ENCODE measurements around the gene CACNA1S.
A peak's percentile ranks its signal among the peaks of the same experiment; 100 is the strongest.

The CACNA1S gene

GRCh38 chr1:201126463-201126831, 14.2 kb upstream of the CACNA1S start:
- no peak overlapping the region for H3K23ac ChIP-seq (ENCODE audit: low read depth, low read length, poor library complexity)
- no peak overlapping the region for H3K18ac ChIP-seq (ENCODE audit: low read length)
- H3K4me1 ChIP-seq (ENCODE audit: control insufficient read depth in 2 of 2, insufficient read depth in 1 of 2, low read depth in 1 of 2, low read length in 2 of 2) = peaks cover 0 to 6% of the 10 kb centered on the region in 2 donors
- H3K27ac ChIP-seq (replicated peaks; ENCODE audit: low read length) = no peak overlapping the region
- DNase-seq (ENCODE audit: low spot score) = no peak
- H3K9me3 ChIP-seq (replicated peaks in 1 of 2; ENCODE audit: control insufficient read depth in 2 of 2, insufficient read depth in 1 of 2, low read depth in 1 of 2, low read length in 2 of 2) = no peaks in the 10 kb centered on the region
- H2AK5ac ChIP-seq (ENCODE audit: low read depth, low read length) = no peak overlapping the region
- H3K14ac ChIP-seq (ENCODE audit: low read length) = no peak overlapping the region
- H3K4ac ChIP-seq (ENCODE audit: low read length) = no peak overlapping the region
- H3K4me2 ChIP-seq (ENCODE audit: insufficient read depth, low read length, poor library complexity, severe bottlenecking) = no peak overlapping the region
- no peak overlapping the region for H3K9ac ChIP-seq (ENCODE audit: low read depth, low read length, poor library complexity)
- H3K36me3 ChIP-seq (replicated peaks in 1 of 2; ENCODE audit: control insufficient read depth in 2 of 2, insufficient read depth in 2 of 2, low read length in 2 of 2) = no peaks in the 10 kb centered on the region
- no peak overlapping the region for H4K91ac ChIP-seq (ENCODE audit: low read depth, low read length, poor library complexity)
- H3K4me3 ChIP-seq (ENCODE audit: low read length in 2 of 2) = peak overlapping the region in 1 of 2 donors; percentile 53
- H2AFZ ChIP-seq (ENCODE audit: low read length) = no peak overlapping the region
- no peaks in the 10 kb centered on the region for H3K79me1 ChIP-seq (ENCODE audit: low read depth, low read length)
- WGBS, 2 donors (ENCODE audit: extremely low coverage in 2 of 2, insufficient read length in 2 of 2, insufficient replicate concordance in 1 of 2) = no CpG with 5 or more reads among the region's 3 CpGs
- peaks cover 0 to 47% (median 0%) of the 10 kb centered on the region in 3 experiments for H3K27me3 ChIP-seq (ENCODE audit: control insufficient read depth in 3 of 3, insufficient read depth in 3 of 3, low read depth in 1 of 3, low read length in 3 of 3)
- H2BK5ac ChIP-seq (ENCODE audit: low read length) = no peak overlapping the region
- no peak overlapping the region for H2BK12ac ChIP-seq (ENCODE audit: low read length)
- no peak overlapping the region for H2BK120ac ChIP-seq (ENCODE audit: low read depth, low read length)
- H2BK15ac ChIP-seq (ENCODE audit: low read length) = no peak overlapping the region
- H4K8ac ChIP-seq (ENCODE audit: low read depth, low read length) = no peak overlapping the region

- Histone ChIP-seq H3K14ac (ENCODE audit: low read length) (no peak overlapping the region), H3K4me2 (ENCODE audit: insufficient read depth, low read length, poor library complexity, severe bottlenecking) (no peak overlapping the region), H3K18ac (ENCODE audit: low read length) (no peak overlapping the region), H2BK5ac (ENCODE audit: low read length) (no peak overlapping the region), H3K4me3 (ENCODE audit: low read length in 2 of 2) (peak overlapping the region in 1 of 2 donors; percentile 56), H3K27me3 (ENCODE audit: control insufficient read depth in 3 of 3, insufficient read depth in 3 of 3, low read depth in 1 of 3, low read length in 3 of 3) (peaks cover 0 to 48% (median 0%) of the 10 kb centered on the region in 3 experiments), H4K8ac (ENCODE audit: low read depth, low read length) (no peak overlapping the region), H3K9ac (ENCODE audit: low read depth, low read length, poor library complexity) (no peak overlapping the region), H3K4me1 (ENCODE audit: control insufficient read depth in 2 of 2, insufficient read depth in 1 of 2, low read depth in 1 of 2, low read length in 2 of 2) (peaks cover 0 to 6% of the 10 kb centered on the region in 2 donors), H3K9me3 (replicated peaks in 1 of 2; ENCODE audit: control insufficient read depth in 2 of 2, insufficient read depth in 1 of 2, low read depth in 1 of 2, low read length in 2 of 2) (no peaks in the 10 kb centered on the region), H3K36me3 (replicated peaks in 1 of 2; ENCODE audit: control insufficient read depth in 2 of 2, insufficient read depth in 2 of 2, low read length in 2 of 2) (no peaks in the 10 kb centered on the region), H2AK5ac (ENCODE audit: low read depth, low read length) (no peak overlapping the region), H3K79me1 (ENCODE audit: low read depth, low read length) (no peaks in the 10 kb centered on the region), H2AFZ (ENCODE audit: low read length) (no peak overlapping the region), H4K91ac (ENCODE audit: low read depth, low read length, poor library complexity) (no peak overlapping the region), H3K4ac (ENCODE audit: low read length) (no peak overlapping the region), H2BK120ac (ENCODE audit: low read depth, low read length) (no peak overlapping the region), H2BK12ac (ENCODE audit: low read length) (no peak overlapping the region), H3K27ac (replicated peaks; ENCODE audit: low read length) (no peak overlapping the region), H2BK15ac (ENCODE audit: low read length) (no peak overlapping the region), H3K23ac (ENCODE audit: low read depth, low read length, poor library complexity) (no peak overlapping the region)
- no peak for DNase-seq (ENCODE audit: low spot score)
- WGBS, 2 donors (ENCODE audit: extremely low coverage in 2 of 2, insufficient read length in 2 of 2, insufficient replicate concordance in 1 of 2) = no CpG with 5 or more reads among the region's 7 CpGs
These were observed 13.6 kb upstream of the CACNA1S start for GRCh38 chr1:201125800-201126199.

- H2BK15ac ChIP-seq (ENCODE audit: low read length) = no peak overlapping the region
- no peak overlapping the region for H4K8ac ChIP-seq (ENCODE audit: low read depth, low read length)
- H3K4me1 ChIP-seq (ENCODE audit: control insufficient read depth in 2 of 2, insufficient read depth in 1 of 2, low read depth in 1 of 2, low read length in 2 of 2) = peaks cover under 1 to 6% of the 10 kb centered on the region in 2 donors
- no CpG with 5 or more reads among the region's 9 CpGs for WGBS, 2 donors (ENCODE audit: extremely low coverage in 2 of 2, insufficient read length in 2 of 2, insufficient replicate concordance in 1 of 2)
- H2AK5ac ChIP-seq (ENCODE audit: low read depth, low read length) = no peak overlapping the region
- no peak for DNase-seq (ENCODE audit: low spot score)
- peaks cover 0 to 56% (median 0%) of the 10 kb centered on the region in 3 experiments for H3K27me3 ChIP-seq (ENCODE audit: control insufficient read depth in 3 of 3, insufficient read depth in 3 of 3, low read depth in 1 of 3, low read length in 3 of 3)
- no peak overlapping the region for H3K18ac ChIP-seq (ENCODE audit: low read length)
- no peak overlapping the region for H4K91ac ChIP-seq (ENCODE audit: low read depth, low read length, poor library complexity)
- H3K14ac ChIP-seq (ENCODE audit: low read length) = no peak overlapping the region
- H3K4me3 ChIP-seq (ENCODE audit: low read length in 2 of 2) = no peak overlapping the region
- no peak overlapping the region for H3K9ac ChIP-seq (ENCODE audit: low read depth, low read length, poor library complexity)
- H3K36me3 ChIP-seq (replicated peaks in 1 of 2; ENCODE audit: control insufficient read depth in 2 of 2, insufficient read depth in 2 of 2, low read length in 2 of 2) = no peaks in the 10 kb centered on the region
- H3K27ac ChIP-seq (replicated peaks; ENCODE audit: low read length) = no peak overlapping the region
- no peak overlapping the region for H3K4me2 ChIP-seq (ENCODE audit: insufficient read depth, low read length, poor library complexity, severe bottlenecking)
- H3K79me1 ChIP-seq (ENCODE audit: low read depth, low read length) = no peaks in the 10 kb centered on the region
- no peak overlapping the region for H3K4ac ChIP-seq (ENCODE audit: low read length)
- H2BK12ac ChIP-seq (ENCODE audit: low read length) = no peak overlapping the region
- H2BK5ac ChIP-seq (ENCODE audit: low read length) = no peak overlapping the region
- no peak overlapping the region for H2AFZ ChIP-seq (ENCODE audit: low read length)
- H3K23ac ChIP-seq (ENCODE audit: low read depth, low read length, poor library complexity) = no peak overlapping the region
- H2BK120ac ChIP-seq (ENCODE audit: low read depth, low read length) = no peak overlapping the region
- no peaks in the 10 kb centered on the region for H3K9me3 ChIP-seq (replicated peaks in 1 of 2; ENCODE audit: control insufficient read depth in 2 of 2, insufficient read depth in 1 of 2, low read depth in 1 of 2, low read length in 2 of 2)
These were observed 12.8 kb upstream of the CACNA1S start for GRCh38 chr1:201125019-201125418.

- H3K4ac ChIP-seq (ENCODE audit: low read length) = no peak overlapping the region
- H3K9ac ChIP-seq (ENCODE audit: low read depth, low read length, poor library complexity) = no peak overlapping the region
- H3K4me2 ChIP-seq (ENCODE audit: insufficient read depth, low read length, poor library complexity, severe bottlenecking) = no peak overlapping the region
- H3K9me3 ChIP-seq (replicated peaks in 1 of 2; ENCODE audit: control insufficient read depth in 2 of 2, insufficient read depth in 1 of 2, low read depth in 1 of 2, low read length in 2 of 2) = no peaks in the 10 kb centered on the region
- H4K8ac ChIP-seq (ENCODE audit: low read depth, low read length) = no peak overlapping the region
- peaks cover 0 to 60% (median 0%) of the 10 kb centered on the region in 3 experiments for H3K27me3 ChIP-seq (ENCODE audit: control insufficient read depth in 3 of 3, insufficient read depth in 3 of 3, low read depth in 1 of 3, low read length in 3 of 3)
- no peak overlapping the region for H3K18ac ChIP-seq (ENCODE audit: low read length)
- H2BK120ac ChIP-seq (ENCODE audit: low read depth, low read length) = no peak overlapping the region
- peak overlapping the region; percentile 77 for H3K14ac ChIP-seq (ENCODE audit: low read length)
- no peaks in the 10 kb centered on the region for H3K79me1 ChIP-seq (ENCODE audit: low read depth, low read length)
- no peak overlapping the region for H2BK5ac ChIP-seq (ENCODE audit: low read length)
- no peak overlapping the region for H2BK15ac ChIP-seq (ENCODE audit: low read length)
- no peak overlapping the region for H2AFZ ChIP-seq (ENCODE audit: low read length)
- DNase-seq (ENCODE audit: low spot score) = no peak
- H3K36me3 ChIP-seq (replicated peaks in 1 of 2; ENCODE audit: control insufficient read depth in 2 of 2, insufficient read depth in 2 of 2, low read length in 2 of 2) = no peaks in the 10 kb centered on the region
- no peak overlapping the region for H4K91ac ChIP-seq (ENCODE audit: low read depth, low read length, poor library complexity)
- H3K4me1 ChIP-seq (ENCODE audit: control insufficient read depth in 2 of 2, insufficient read depth in 1 of 2, low read depth in 1 of 2, low read length in 2 of 2) = peaks cover 4 to 6% of the 10 kb centered on the region in 2 donors
- no peak overlapping the region for H3K23ac ChIP-seq (ENCODE audit: low read depth, low read length, poor library complexity)
- H3K27ac ChIP-seq (replicated peaks; ENCODE audit: low read length) = no peak overlapping the region
- no CpG with 5 or more reads among the region's 1 CpG for WGBS, 2 donors (ENCODE audit: extremely low coverage in 2 of 2, insufficient read length in 2 of 2, insufficient replicate concordance in 1 of 2)
- no peak overlapping the region for H3K4me3 ChIP-seq (ENCODE audit: low read length in 2 of 2)
- H2AK5ac ChIP-seq (ENCODE audit: low read depth, low read length) = no peak overlapping the region
- H2BK12ac ChIP-seq (ENCODE audit: low read length) = no peak overlapping the region
These were observed 11.6 kb upstream of the CACNA1S start for GRCh38 chr1:201123866-201124265.

All from neuronal stem cell (in vitro differentiated cells).